Immature natural killer cell (primary cell): ENCODE results near the gene IL31RA. TPM values are rescaled to one million over a fixed set of nuclear protein-coding genes. Genes with fewer than 3 reads are reported as not detected.

Experiments used
- DNase-seq, 3 donors: peaks; one replicate each; pipeline ENCODE4 v3.0.0; 2022; ENCODE audit warnings: mixed read lengths in 1 of 3
- H3K27ac Mint-ChIP-seq, 6 donors: one replicate each; pipeline ENCODE4 v1.8.0; 2020; ENCODE audit warnings: mixed read lengths in 6 of 6, mild to moderate bottlenecking in 5 of 6, inconsistent platforms in 4 of 6, moderate library complexity in 3 of 6
- H3K27me3 Mint-ChIP-seq, 3 donors: one replicate each; pipeline ENCODE4 v1.8.0; 2020 to 2021; ENCODE audit warnings: low read depth in 3 of 3, mild to moderate bottlenecking in 3 of 3, mixed read lengths in 3 of 3, moderate library complexity in 3 of 3, inconsistent platforms in 1 of 3
- H3K36me3 Mint-ChIP-seq, 3 donors: one replicate each; pipeline ENCODE4 v1.8.0; 2020; ENCODE audit warnings: mixed read lengths in 3 of 3, inconsistent platforms in 2 of 3, mild to moderate bottlenecking in 2 of 3
- H3K4me1 Mint-ChIP-seq, 2 donors: one replicate each; pipeline ENCODE4 v1.8.0; 2020; ENCODE audit warnings: inconsistent platforms in 2 of 2, mild to moderate bottlenecking in 2 of 2, mixed read lengths in 2 of 2, moderate library complexity in 1 of 2
- H3K4me3 Mint-ChIP-seq, 5 donors: one replicate each; pipeline ENCODE4 v1.8.0; 2020; ENCODE audit warnings: mild to moderate bottlenecking in 5 of 5, mixed read lengths in 5 of 5, inconsistent platforms in 3 of 5, moderate library complexity in 3 of 5
- H3K9me3 Mint-ChIP-seq, 6 donors: one replicate each; pipeline ENCODE4 v1.8.0; 2020; ENCODE audit warnings: mild to moderate bottlenecking in 6 of 6, mixed read lengths in 6 of 6, inconsistent platforms in 4 of 6, moderate library complexity in 3 of 6
- polyA plus RNA-seq, 3 donors: library from polyadenylated mRNA; unstranded; fragments of 300-500 nt; fragmentation: Illumina TruSeq; gene quantifications; one replicate each; pipeline ENCODE4 v1.2.3, GENCODE V29; 2021

Gene IL31RA
- polyA plus RNA-seq, 3 donors from 2014 or later = not detected

DNA sequence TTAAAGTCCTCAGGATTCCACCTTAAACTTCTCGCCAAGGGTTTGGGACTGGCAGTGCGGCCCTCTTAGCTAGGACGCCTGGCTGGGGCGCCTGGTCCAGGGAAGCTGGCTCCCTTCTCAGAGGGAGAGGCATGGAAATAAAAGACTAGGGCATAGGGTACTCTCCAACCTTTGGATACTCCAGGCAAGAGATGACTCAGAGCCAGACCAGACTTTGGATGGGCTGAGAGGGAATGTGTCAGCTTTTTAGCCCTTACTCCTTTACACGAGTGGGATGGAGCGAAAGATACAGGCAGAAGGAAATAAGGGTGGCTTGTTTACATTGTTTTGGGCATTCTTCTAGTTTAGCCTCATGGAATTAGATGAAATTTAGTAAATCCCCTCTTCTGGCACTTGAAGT lies 48.2 kb downstream of the IL31RA start:
- Mint-ChIP-seq H3K27me3 (peaks cover 6 to 8% (median 7%) of the 10 kb centered on the region in 3 donors), H3K4me1 (peaks cover 23 to 33% of the 10 kb centered on the region in 2 donors), H3K4me3 (no peak overlapping the region)

DNA sequence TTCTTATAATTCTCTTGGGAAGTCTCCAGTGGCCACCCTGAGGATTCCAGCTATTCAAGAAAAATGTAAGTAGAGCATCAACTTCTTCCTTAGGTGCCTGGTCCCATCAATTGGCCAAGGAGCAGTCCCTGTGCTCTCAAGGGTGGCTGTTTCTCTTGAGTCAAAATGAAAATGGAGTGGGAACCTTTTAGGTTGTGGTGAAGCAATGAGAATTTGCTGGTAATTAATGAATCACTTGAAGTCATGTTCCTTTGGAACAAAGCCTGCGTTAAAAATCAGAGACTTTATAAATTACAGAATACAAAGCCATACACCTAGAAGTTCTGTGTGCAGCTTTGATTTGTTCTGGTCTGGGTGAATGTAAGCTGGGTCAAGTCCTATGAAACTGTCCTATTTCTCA lies 48.9 kb downstream of the IL31RA start:
- Mint-ChIP-seq H3K9me3 (no peaks in the 10 kb centered on the region), H3K36me3 (no peaks in the 10 kb centered on the region), H3K27me3 (peaks cover 6 to 8% (median 7%) of the 10 kb centered on the region in 3 donors), H3K4me3 (no peak overlapping the region), H3K27ac (no peak overlapping the region), H3K4me1 (peaks cover 23 to 33% of the 10 kb centered on the region in 2 donors)
- DNase-seq = no peak

More for the DNA sequence above, 48.2 kb downstream of the IL31RA start:
- Mint-ChIP-seq H3K36me3 (no peaks in the 10 kb centered on the region), H3K27ac (no peak overlapping the region), H3K9me3 (no peaks in the 10 kb centered on the region)
- DNase-seq = no peak

DNA sequence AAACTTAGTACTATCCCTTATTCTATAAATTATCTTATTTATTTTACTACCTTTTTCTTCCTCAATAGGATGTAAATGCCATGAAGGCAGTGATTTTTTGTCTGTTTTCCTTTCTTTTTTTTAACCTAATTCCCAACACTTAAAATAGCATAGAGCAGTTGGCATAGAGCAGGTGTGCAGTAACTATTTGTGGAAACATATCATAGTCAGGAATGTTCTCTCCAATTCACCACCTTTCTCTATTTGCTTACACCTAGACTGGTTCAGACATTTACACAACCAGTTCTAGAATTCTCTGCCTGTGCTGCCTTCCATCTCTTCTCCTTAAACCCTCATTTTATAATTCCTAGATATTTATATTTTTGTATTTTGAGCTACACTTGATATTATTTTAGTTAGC lies 49.6 kb downstream of the IL31RA start:
- no peak for DNase-seq
- Mint-ChIP-seq H3K36me3 (no peaks in the 10 kb centered on the region), H3K27ac (no peak overlapping the region), H3K9me3 (no peaks in the 10 kb centered on the region), H3K27me3 (peaks cover 7 to 10% (median 8%) of the 10 kb centered on the region in 3 donors), H3K4me3 (no peak overlapping the region), H3K4me1 (peaks cover 23 to 33% of the 10 kb centered on the region in 2 donors)

DNA sequence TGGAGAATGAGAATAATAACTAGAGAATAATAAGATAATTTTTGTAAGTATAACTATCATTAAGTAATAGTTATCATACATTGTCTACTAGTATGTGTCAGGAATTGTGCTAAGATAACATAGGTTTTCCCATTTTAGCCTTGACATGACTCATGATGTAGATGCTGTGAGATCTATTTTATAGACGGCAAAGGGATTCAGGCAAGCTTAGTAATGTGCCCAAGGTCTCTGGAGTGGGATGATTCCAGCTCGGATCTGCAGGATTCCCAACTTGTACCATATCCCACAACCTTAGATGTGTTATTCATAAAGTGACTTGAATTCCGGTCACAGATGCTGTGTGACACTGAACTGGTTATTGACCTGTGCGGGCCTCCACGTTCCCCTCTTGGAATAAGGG lies 51.5 kb downstream of the IL31RA start:
- Mint-ChIP-seq H3K27me3 (peaks cover 2 to 7% (median 6%) of the 10 kb centered on the region in 3 donors), H3K36me3 (no peaks in the 10 kb centered on the region), H3K4me3 (peak overlapping the region in 1 of 5 donors; percentile 33), H3K9me3 (no peaks in the 10 kb centered on the region), H3K4me1 (peaks cover 16 to 23% of the 10 kb centered on the region in 2 donors), H3K27ac (no peak overlapping the region)
- DNase-seq = no peak

DNA sequence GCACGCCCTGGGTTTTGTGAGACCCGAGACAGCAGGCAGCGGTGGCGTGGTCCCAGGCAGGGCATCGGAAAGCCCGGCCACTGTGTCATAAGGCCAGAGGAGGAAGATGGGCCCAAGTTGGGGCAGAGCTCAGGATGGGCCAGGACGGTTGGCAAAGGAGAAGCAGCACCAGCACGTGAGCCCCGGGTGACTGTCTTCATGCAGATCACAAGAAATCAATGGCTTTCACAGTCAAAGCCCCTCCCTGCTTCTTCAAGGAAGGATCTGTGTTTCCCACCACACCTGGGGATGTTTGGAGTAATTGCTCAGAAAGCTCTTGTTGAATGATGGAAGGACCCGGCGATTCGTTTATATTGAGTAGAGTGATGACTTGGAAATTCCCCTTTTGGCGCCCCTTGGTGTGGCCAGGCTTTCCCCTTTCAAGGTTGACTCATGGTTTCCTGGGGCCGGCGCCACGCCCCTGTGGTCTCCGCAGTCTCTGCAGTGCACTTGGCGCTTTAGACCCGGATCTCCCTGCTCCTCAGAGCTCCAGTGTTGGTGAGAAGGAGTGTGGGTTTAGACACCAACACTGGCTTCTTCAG lies 52.1 kb downstream of the IL31RA start:
- peaks cover 13 to 19% of the 10 kb centered on the region in 2 donors for H3K4me1 Mint-ChIP-seq
- peaks cover 2 to 7% (median 6%) of the 10 kb centered on the region in 3 donors for H3K27me3 Mint-ChIP-seq
- H3K27ac Mint-ChIP-seq = no peak overlapping the region
- H3K4me3 Mint-ChIP-seq = peak overlapping the region in 2 of 5 donors; percentile 13 to 33
- H3K9me3 Mint-ChIP-seq = no peaks in the 10 kb centered on the region
- peak; percentile 27 to 53 (median 53) for DNase-seq
- no peaks in the 10 kb centered on the region for H3K36me3 Mint-ChIP-seq

DNA sequence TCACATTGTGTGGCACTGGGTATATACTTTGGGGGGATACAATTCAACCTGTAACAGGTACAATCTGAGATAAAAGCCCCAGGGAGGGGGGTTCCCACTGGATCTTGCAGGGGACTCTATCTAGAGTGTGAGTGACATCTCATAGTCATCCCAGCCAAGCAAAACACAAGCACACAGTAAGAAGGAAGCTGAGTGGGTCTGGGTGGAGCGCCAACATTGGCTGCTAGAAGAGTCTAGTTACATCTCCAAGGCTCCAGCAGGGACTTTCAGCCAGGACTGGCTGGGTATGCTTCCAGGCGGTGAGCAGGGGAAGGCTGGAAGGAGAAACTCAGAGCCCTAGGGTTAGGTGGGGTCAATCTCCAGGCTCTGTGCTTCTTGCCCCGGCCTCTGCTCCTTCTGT lies 53.0 kb downstream of the IL31RA start:
- Mint-ChIP-seq H3K9me3 (no peaks in the 10 kb centered on the region), H3K27ac (no peak overlapping the region), H3K36me3 (no peaks in the 10 kb centered on the region), H3K27me3 (peaks cover 6 to 7% (median 6%) of the 10 kb centered on the region in 3 donors), H3K4me3 (no peak overlapping the region), H3K4me1 (peaks cover 13 to 19% of the 10 kb centered on the region in 2 donors)
- DNase-seq = no peak

DNA sequence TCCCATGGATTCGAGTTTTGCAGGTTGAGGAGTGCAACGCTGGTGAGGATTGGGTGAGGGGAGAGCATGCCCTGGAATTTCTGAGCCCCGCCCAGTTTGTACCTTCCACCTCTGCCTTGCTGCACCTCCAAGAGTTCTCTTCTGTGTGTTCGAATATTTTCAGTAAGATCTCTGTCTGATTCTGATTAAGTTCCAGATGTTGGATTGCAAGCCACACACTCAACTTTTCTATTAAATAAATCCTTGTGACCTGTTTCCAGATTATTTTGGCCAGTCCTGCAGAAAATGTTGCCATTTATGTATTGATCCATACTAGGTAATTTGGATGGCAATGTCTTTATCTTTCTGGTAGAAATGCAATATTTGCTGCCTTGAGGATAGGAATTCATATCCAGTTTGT lies 54.1 kb downstream of the IL31RA start:
- Mint-ChIP-seq H3K4me3 (no peak overlapping the region), H3K9me3 (no peaks in the 10 kb centered on the region), H3K36me3 (no peaks in the 10 kb centered on the region), H3K27me3 (peaks cover 6 to 7% (median 7%) of the 10 kb centered on the region in 3 donors), H3K4me1 (peaks cover 13 to 19% of the 10 kb centered on the region in 2 donors), H3K27ac (no peak overlapping the region)
- no peak for DNase-seq

DNA sequence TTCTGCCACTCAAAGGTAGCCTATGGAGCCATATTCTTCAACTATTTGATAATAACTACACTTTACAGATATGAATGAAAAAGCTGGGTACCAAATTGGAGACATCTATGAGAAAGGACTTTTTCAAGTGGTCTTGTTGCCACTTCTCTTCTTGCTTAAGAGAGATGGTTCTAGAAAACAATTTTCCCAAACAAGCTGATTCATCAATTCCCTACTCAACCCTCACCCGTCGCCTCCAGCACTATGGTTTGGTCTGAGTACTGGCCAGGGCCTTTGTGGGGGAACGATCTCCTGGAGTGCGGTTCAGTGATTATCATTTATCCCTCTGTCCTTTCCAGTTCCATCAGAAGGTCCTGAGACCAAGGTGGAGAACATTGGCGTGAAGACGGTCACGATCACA lies 56.8 kb downstream of the IL31RA start:
- Mint-ChIP-seq H3K27ac (no peak overlapping the region), H3K4me3 (no peak overlapping the region), H3K27me3 (peaks cover 5% of the 10 kb centered on the region in 3 donors), H3K4me1 (peaks cover 10 to 12% of the 10 kb centered on the region in 2 donors), H3K9me3 (no peaks in the 10 kb centered on the region), H3K36me3 (no peaks in the 10 kb centered on the region)
- DNase-seq = no peak

DNA sequence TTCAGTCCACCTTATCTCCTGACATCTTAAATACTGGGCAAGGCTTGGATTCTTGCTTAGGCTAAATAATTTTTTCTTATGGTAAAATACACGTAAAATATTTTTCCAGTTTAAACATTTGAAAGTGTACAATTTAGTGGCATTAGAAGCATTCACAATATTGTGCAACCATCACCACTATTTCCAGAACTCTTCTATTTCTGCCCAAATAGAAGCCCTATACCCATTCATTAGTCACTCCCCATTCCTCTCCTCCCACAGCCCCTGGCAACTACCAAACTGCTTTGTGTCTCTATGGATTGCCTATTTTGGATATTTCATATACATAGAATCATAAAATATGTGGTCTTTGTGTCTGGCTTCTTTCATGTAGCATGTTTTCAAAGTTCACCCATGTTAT lies 57.6 kb downstream of the IL31RA start:
- Mint-ChIP-seq H3K27ac (no peak overlapping the region), H3K4me3 (no peak overlapping the region), H3K9me3 (no peaks in the 10 kb centered on the region), H3K4me1 (peaks cover 3 to 4% of the 10 kb centered on the region in 2 donors), H3K36me3 (no peaks in the 10 kb centered on the region), H3K27me3 (peaks cover 4 to 5% (median 5%) of the 10 kb centered on the region in 3 donors)
- DNase-seq = no peak

DNA sequence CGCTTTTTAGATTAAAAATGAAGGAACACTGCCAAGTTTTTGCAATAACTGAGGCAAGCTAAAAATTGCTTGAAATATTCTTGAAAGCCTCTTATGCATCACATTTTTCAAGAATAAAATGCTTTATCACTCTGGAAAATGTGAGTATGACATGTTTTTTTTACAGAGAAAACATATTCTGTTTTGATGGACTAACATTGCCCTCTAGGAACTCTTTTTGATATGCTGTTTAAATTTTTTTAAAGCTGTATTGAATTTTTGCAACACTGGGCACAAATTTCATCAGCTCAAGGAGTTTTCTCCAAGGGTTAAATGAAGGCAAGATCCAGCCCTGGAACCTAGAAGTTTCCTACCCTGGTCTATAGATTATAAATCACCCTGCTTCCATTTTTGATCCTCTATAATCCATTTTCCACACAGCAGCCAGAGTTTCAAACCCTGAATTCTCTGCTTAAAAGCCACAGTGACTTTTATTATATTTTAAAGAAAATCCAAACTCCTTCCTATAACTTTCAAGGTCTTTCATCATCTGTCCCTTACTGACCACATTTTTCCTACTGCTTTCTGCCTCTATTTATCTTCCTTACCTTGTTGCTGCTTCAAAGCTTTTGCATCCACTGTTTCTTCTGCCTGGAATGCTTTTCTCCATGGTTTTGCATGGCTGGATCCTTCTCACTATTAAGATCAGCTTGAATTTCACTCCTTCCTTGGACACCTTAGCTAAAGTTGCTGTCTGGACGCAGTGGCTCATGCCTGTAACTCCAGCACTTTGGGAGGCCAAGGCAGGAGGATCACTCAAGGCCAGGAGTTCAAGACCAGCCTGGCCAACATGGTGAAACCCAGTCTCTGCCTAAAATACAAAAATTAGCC lies 60.9 kb downstream of the IL31RA start:
- DNase-seq = no peak
- H3K36me3 Mint-ChIP-seq = no peaks in the 10 kb centered on the region
- H3K4me1 Mint-ChIP-seq = no peaks in the 10 kb centered on the region
- H3K9me3 Mint-ChIP-seq = no peaks in the 10 kb centered on the region
- peaks cover 0 to 5% (median 5%) of the 10 kb centered on the region in 3 donors for H3K27me3 Mint-ChIP-seq
- H3K4me3 Mint-ChIP-seq = no peak overlapping the region
- no peak overlapping the region for H3K27ac Mint-ChIP-seq

DNA sequence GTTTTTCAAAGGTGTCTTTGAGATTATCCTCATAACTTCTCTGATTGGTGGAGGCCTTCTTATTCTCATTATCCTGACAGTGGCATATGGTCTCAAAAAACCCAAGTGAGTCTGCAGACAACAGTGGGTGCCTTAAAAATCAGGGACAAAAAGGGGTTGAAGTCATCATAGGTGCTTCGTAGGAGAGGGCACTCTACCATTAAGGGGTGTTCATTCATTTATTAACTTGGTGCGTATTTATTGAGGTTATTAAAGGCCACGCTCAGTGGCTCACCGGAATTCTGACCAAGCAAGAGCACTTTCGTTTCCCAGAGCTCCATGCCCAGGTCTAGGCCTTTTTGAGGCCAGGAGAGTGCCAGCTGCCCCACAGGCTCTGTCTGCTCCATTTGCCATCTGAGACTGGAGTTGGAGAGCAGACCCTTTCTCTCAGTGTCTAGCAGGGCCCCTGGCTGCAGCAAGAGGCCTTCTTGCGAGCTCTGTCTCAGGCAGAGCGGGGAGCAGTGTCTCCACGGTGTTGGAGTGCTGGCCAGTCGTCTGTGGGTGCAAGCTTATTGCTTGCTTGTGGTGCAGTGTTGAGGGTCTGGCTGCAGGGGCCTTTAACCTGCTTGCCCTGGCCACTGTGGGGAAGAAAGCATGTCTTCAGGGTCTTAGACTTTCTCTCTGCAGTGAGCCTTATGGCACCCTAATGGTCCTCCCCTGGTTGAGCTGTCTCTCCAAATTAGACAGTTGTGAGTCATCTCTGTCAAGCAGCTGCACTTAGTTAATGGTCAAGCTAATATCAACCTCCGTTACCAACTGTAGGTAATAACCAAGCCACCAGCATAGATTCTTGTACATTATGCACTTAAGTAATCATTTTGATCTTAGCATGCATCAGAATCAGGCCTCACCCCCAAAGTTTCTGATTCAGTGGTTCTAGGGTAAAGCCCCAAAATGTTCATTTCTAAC lies 62.6 kb downstream of the IL31RA start:
- Mint-ChIP-seq H3K36me3 (no peaks in the 10 kb centered on the region), H3K4me3 (no peak overlapping the region), H3K9me3 (no peaks in the 10 kb centered on the region), H3K27ac (no peak overlapping the region), H3K27me3 (peaks cover 0 to 5% (median 1%) of the 10 kb centered on the region in 3 donors), H3K4me1 (no peaks in the 10 kb centered on the region)
- no peak for DNase-seq

DNA sequence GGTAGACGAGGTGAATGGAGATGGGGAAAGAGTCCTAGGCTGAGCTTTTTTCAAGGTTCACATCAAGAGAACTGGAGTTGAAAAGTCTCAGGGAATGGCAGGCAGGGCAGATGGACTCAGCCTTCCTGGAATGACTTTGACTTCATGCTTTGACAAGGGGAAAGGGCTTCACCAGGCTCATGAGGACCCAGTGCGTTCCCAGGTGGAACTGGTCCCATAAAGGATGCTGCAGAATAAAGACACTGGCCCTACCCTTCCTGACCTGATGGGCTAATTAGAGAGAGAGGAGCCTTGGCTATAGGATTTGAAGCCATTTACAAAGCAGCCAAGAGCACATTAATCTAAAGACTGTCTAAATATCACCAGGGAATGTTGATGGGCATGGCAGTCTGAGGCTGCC lies 63.8 kb downstream of the IL31RA start:
- H3K4me1 Mint-ChIP-seq = peaks cover 0 to 5% of the 10 kb centered on the region in 2 donors
- H3K27ac Mint-ChIP-seq = no peak overlapping the region

DNA sequence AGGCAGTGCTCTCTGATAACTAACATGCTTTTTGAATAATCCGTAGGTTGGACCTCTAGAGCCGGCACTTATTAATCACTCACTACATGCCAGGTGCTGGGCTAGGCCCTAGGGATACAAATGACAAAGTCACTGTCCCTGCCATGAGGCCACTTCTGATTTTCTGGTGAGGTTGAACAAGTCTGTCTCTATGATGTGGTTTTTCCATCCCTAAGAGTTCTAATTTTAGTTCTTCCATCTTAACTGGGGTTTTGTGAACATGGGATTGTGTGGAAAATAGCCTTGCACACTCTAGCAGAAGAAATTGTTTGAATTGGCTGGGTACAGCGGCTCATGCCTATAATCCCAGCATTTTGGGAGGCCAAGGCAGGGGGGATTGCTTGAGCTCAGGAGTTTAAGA lies 64.6 kb downstream of the IL31RA start:
- no peak overlapping the region for H3K27ac Mint-ChIP-seq
- no peak for DNase-seq
- no peaks in the 10 kb centered on the region for H3K9me3 Mint-ChIP-seq
- H3K4me1 Mint-ChIP-seq = peaks cover 0 to 5% of the 10 kb centered on the region in 2 donors
- H3K27me3 Mint-ChIP-seq = peaks cover 0 to 4% (median 3%) of the 10 kb centered on the region in 3 donors
- H3K4me3 Mint-ChIP-seq = no peak overlapping the region
- no peaks in the 10 kb centered on the region for H3K36me3 Mint-ChIP-seq

More for the DNA sequence above, 63.8 kb downstream of the IL31RA start:
- no peak for DNase-seq
- H3K27me3 Mint-ChIP-seq = peaks cover 0 to 2% (median 1%) of the 10 kb centered on the region in 3 donors
- no peaks in the 10 kb centered on the region for H3K36me3 Mint-ChIP-seq
- H3K4me3 Mint-ChIP-seq = no peak overlapping the region
- H3K9me3 Mint-ChIP-seq = no peaks in the 10 kb centered on the region
